Measurements from ENCODE around the gene ELOVL1. TPM values are rescaled to one million over a fixed set of nuclear protein-coding genes. Genes with fewer than 3 reads are reported as not detected.

The ELOVL1 gene
- total RNA-seq, 1 experiment from 2014 or later, result 21.6 TPM

DNA sequence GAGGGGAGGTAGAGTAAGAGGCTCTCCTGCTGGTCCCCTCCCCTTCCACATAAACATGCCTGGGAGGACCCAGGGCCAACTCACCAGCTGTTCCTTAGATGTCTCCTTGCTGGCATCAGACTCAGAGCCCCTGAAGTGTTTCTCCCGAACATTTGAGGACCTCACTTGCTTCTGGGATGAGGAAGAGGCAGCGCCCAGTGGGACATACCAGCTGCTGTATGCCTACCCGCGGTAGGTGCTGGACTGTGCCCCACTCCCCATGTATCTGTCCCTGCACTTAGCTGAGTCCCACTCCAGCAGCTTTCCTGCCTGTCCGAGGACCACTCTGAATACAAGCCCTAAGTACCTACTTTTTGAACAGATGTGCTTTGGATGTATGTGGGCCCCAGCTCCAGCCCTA, 29.8 kb downstream of the ELOVL1 start:
- H2BK12ac ChIP-seq (ENCODE audit: insufficient read length, low read depth, low read length), result no peak overlapping the region

More for the DNA sequence above, 29.8 kb downstream of the ELOVL1 start:
- H3K9me3 ChIP-seq (ENCODE audit: control insufficient read depth, low read depth, low read length), result no peaks in the 10 kb centered on the region
- Mint-ChIP-seq H3K27me3 (ENCODE audit: low read depth) (peaks cover 23% of the 10 kb centered on the region), H3K4me1 (peaks cover 0 to 3% of the 10 kb centered on the region in 2 experiments; a peak in 1 of 4 replicates), H3K4me3 (no peak overlapping the region), H3K36me3 (ENCODE audit: insufficient read depth in 1 of 3, low read depth in 3 of 3) (no peaks in the 10 kb centered on the region), H3K9me3 (no peaks in the 10 kb centered on the region), H3K27ac (no peak overlapping the region)
- H2BK120ac ChIP-seq (ENCODE audit: low read depth, low read length, poor library complexity, severe bottlenecking), result no peak overlapping the region
- H3K4me2 ChIP-seq (ENCODE audit: insufficient read depth, insufficient read length, low read length), result no peak overlapping the region
- WGBS (ENCODE audit: extremely low coverage, insufficient read length, low lambda C conversion rate), result no CpG with 5 or more reads among the region's 5 CpGs
- no peak overlapping the region for H3K23ac ChIP-seq (ENCODE audit: insufficient read length, low read depth, low read length)
- H3K79me2 ChIP-seq (ENCODE audit: insufficient read depth, low read length), result no peaks in the 10 kb centered on the region
- no peak overlapping the region for H3T11ph ChIP-seq (ENCODE audit: low read length)
- no peak overlapping the region for H3K9ac ChIP-seq (ENCODE audit: extremely low read depth, insufficient read length, low read length)
- no peaks in the 10 kb centered on the region for H3K4me1 ChIP-seq (ENCODE audit: insufficient read depth, low read length)
- H3K27me3 ChIP-seq (ENCODE audit: insufficient read depth, low read length), result no peaks in the 10 kb centered on the region
- H4K91ac ChIP-seq (ENCODE audit: insufficient read length, low read depth, low read length), result no peak overlapping the region
- no peak overlapping the region for H3K56ac ChIP-seq (ENCODE audit: insufficient read length, low read depth, low read length)
- H2BK20ac ChIP-seq (ENCODE audit: low read depth, low read length, poor library complexity, severe bottlenecking), result no peak overlapping the region
- H4K20me1 ChIP-seq (ENCODE audit: control insufficient read depth, insufficient read depth, insufficient read length), result no peaks in the 10 kb centered on the region
- H4K5ac ChIP-seq (ENCODE audit: insufficient read length, low read depth, low read length), result no peak overlapping the region
- no peak for DNase-seq
- no peak overlapping the region for H2BK5ac ChIP-seq (ENCODE audit: insufficient read length, low read length)
- H4K8ac ChIP-seq (replicated peaks; ENCODE audit: insufficient read length, low read depth, low read length), result no peak overlapping the region
- no peak overlapping the region for H2AFZ ChIP-seq (ENCODE audit: low read length)
- H2AK5ac ChIP-seq (ENCODE audit: insufficient read length, low read length), result no peak overlapping the region
- TF ChIP-seq, protein P1, sequence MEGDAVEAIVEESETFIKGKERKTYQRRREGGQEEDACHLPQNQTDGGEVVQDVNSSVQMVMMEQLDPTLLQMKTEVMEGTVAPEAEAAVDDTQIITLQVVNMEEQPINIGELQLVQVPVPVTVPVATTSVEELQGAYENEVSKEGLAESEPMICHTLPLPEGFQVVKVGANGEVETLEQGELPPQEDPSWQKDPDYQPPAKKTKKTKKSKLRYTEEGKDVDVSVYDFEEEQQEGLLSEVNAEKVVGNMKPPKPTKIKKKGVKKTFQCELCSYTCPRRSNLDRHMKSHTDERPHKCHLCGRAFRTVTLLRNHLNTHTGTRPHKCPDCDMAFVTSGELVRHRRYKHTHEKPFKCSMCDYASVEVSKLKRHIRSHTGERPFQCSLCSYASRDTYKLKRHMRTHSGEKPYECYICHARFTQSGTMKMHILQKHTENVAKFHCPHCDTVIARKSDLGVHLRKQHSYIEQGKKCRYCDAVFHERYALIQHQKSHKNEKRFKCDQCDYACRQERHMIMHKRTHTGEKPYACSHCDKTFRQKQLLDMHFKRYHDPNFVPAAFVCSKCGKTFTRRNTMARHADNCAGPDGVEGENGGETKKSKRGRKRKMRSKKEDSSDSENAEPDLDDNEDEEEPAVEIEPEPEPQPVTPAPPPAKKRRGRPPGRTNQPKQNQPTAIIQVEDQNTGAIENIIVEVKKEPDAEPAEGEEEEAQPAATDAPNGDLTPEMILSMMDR (conservative IDR thresholded peaks at IDR 0.05), result no peak
- H3K79me1 ChIP-seq (ENCODE audit: insufficient read depth, low read depth, low read length, poor library complexity, severe bottlenecking), result no peaks in the 10 kb centered on the region
- H3K27ac ChIP-seq (ENCODE audit: insufficient read length, low read depth, low read length), result no peak overlapping the region
- H3K23me2 ChIP-seq (ENCODE audit: insufficient read length, low read depth, low read length, poor library complexity, severe bottlenecking), result no peaks in the 10 kb centered on the region
- no peak overlapping the region for H3K4ac ChIP-seq (ENCODE audit: low read depth, low read length)
- H2BK15ac ChIP-seq (ENCODE audit: low read depth, low read length), result no peak overlapping the region
- no peak overlapping the region for H3K14ac ChIP-seq (ENCODE audit: insufficient read depth, low read length)
- H3K18ac ChIP-seq (ENCODE audit: insufficient read length, low read depth, low read length), result no peak overlapping the region
